ENCODE results near the gene BRD2.

Gene BRD2

GRCh38 chr6:32950010-32950409 lies 18.4 kb upstream of the BRD2 start:
- DNase-seq: no peak

DNA sequence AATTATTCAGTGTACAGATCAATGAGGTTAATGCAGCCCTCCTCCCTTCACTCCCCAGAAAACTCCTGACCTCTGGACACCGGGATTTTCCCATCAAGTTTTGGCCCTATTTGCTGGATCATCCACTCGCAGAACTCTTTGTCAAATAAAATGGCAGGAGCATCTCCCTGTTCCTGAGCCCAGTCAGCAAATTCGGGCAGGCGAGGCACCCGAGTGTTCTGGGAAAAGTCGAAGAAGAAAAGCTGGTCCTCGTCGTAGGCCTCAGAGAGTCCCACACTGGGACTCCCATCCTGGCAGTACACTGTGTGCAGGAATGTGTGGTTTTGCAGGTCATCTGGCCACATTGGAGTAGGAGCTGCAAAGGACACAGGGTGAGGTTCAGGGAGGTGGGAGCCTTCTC lies 17.9 kb upstream of the BRD2 start:
- no peak for DNase-seq

GRCh38 chr6:32952817-32953739 lies 15.3 kb upstream of the BRD2 start, which contains the start of gene HLA-DMA:
HLA-DMA (minus strand) TSS chr6:32953097; CDS start chr6:32953036, 61 bp downstream.
- DNase-seq: no peak

GRCh38 chr6:32953775-32954174 lies 14.6 kb upstream of the BRD2 start:
- DNase-seq: no peak

GRCh38 chr6:32954267-32954666 lies 14.1 kb upstream of the BRD2 start:
- DNase-seq: no peak

GRCh38 chr6:32954986-32955802 lies 13.2 kb upstream of the BRD2 start:
- DNase-seq: no peak

DNA sequence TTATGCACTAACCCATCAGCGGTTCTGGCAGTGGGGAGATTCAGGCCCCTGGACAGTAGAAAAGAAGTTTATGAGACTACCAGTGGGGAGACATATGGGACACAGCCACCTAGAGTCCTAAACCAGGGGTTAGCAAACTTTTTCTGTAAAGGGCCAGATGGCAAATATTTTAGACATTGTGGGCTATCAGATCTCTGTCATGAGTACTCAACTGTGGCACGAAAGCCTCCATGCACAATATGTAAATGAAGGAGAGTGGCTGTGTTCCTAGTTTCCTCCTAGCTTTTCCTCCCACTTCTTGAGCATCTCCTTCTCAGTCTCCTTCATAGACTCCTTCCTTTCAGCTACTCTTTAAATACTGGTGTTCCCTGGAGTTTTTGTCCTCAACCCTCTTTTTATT lies 12.2 kb upstream of the BRD2 start:
- no peak for DNase-seq

GRCh38 chr6:32960563-32960962 lies 7.8 kb upstream of the BRD2 start:
- DNase-seq: no peak

DNA sequence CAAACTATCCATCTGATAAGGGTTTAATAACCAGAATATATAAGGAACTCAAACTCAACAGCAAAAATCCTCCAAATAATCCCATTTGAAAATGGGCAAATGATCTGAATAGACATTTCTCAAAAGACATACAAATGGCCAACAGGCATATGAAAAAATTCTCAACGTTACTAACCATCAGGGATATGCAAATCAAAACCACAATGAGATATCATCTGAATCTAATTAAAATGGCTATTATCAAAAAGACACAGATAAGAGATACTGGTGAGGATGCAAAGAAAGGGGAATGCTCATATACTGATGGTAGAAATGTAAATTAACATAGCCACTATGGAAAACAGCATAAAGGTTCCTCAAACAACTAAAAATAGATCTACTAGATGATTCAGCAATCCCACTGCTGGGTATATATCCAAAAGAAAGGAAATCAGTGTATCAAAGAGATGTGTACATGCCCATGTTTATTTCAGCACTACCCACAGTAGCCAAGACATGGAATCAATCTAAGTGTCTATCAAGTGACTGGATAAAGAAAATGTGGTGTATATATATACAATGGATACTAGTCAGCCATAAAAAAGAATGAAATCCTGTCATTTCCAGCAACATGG lies 6.1 kb upstream of the BRD2 start:
- DNase-seq: no peak

DNA sequence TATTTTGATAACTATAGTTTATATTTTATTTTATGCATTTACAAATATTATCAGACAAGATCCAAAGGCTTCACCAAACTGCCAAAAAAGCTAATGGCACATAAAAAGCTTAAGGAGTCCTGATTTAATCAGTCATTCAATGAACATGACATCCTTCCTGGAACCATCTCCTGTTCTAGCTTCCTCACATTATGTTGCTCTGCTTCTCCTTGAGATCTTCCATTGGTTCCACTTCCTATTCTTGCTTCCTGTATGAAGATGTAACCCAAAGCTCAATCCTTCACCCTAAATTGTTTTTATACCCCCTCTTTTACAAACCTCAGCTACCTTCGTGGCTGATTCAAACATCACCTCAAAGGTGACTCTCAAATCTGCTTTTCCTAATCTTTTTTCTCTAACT lies 4.5 kb upstream of the BRD2 start:
- DNase-seq: no peak

GRCh38 chr6:32964776-32965175 lies 3.6 kb upstream of the BRD2 start:
- no peak for DNase-seq

- DNase-seq: peak; percentile 24
Observed at GRCh38 chr6:32967151-32968091, 973 bp upstream of the BRD2 start.

- peak; percentile 83 for DNase-seq
Observed at GRCh38 chr6:32968867-32969684, 682 bp downstream of the BRD2 start.

- peak; percentile 66 for DNase-seq
Observed at GRCh38 chr6:32969685-32970412, 1.5 kb downstream of the BRD2 start.

- peak; percentile 76 for DNase-seq
Observed at GRCh38 chr6:32970413-32971241, 2.2 kb downstream of the BRD2 start.

DNA sequence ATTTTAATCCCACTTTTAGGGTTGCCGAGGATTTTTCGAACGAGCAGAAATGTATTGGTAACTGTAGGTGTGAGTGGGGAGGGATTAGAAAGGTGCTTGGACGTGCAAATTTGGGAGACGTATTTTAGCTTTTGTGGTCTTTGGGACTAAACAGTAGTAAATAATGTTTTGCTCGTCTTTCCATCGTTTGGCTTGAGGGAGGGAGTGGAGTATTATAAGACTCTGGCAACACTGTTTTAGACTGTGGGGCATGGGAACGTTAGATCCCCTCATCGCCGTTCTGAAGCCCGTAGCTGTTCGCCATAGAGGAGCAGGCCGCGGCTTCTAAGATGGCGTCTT lies 2.8 kb downstream of the BRD2 start:
- no peak for DNase-seq

DNA sequence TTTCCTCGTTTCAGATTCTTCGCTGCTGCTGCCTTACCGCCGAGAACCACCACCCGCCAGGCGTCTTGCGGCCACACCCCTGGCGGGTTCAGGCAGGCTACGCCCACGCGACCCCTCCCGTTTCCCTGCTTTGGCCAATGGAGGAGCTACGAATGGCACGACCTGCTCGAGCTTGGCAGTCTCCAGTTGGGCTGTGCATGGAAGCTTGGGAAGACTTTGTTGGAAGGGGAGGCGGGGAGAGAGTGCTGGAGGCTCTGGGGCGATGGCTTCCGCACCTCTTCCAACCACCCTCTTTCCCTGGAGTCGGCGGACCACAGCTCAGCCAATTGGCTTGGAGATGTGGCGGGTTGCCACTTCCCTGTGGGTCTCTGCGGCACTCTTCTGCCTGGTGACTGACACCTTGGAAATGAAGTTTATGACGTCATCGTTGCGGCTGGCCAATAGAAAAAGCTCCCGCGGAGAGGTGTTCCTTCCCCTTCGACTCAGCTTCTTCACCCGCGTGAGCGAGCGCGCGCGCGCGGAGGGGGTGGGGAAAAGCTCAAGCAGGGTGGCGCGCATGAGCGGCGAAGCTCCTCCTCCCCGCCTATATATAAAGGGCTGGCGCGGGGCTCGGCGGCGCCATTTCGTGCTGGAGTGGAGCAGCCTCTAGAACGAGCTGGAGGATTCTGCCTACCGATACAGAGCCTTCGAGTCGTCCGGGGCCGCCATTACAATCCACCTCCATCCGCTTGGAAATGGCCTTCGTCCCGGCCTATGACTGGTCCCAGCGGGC lies 3.4 kb downstream of the BRD2 start:
- DNase-seq: peak; percentile 100

- no peak for DNase-seq
Observed at GRCh38 chr6:32972353-32973143, 4.2 kb downstream of the BRD2 start.
